Endothelial cell of umbilical vein (primary cell): ENCODE data around the gene MARCHF6. TPM values are rescaled to one million over a fixed set of nuclear protein-coding genes. Genes with fewer than 3 reads are reported as not detected.

ENCODE experiments used
- BruUV-seq: library from RNA; stranded (reverse); fragments of 400-500 nt; replicated peaks from 2 replicates; lab custom pipeline; 2021; lab: Mats Ljungman, UMichigan
- CTCF ChIA-PET: fragments of 300-600, 350-600 bp; sonication (Branson Sonifier 250); formaldehyde crosslinking; loops from one replicate; lab custom pipeline; 2021; ENCODE audit warnings: antibody characterized with exemption, inconsistent platforms; lab: Charles Lee
- POLR2A ChIA-PET: fragments of 300-600, 350-600 bp; sonication (Branson Sonifier 250); formaldehyde crosslinking; loops from one replicate; lab custom pipeline; 2021; ENCODE audit warnings: antibody characterized with exemption, inconsistent platforms; lab: Charles Lee
- DNase-seq: peaks from one replicate; pipeline ENCODE4 v3.0.0-alpha.2; 2011; ENCODE audit warnings: low read depth, low spot score
- FAIRE-seq: peaks from 2 replicates; lab custom pipeline; 2011; peaks lifted over from hg19 to GRCh38; lab: Jason Lieb, UNC
- H2AFZ ChIP-seq: 2 replicates; pipeline ENCODE4 v1.6.0; 2012; ENCODE audit warnings: low read depth, low read length, control low read depth, inconsistent platforms
- H3K27ac ChIP-seq: 2 replicates; pipeline ENCODE4 v1.5.1; 2011; ENCODE audit warnings: low read depth, mild to moderate bottlenecking, control low read depth, low read length, moderate library complexity; ENCODE audit not compliant: insufficient read depth
- H3K27me3 ChIP-seq, 2 experiments: 2 replicates each; pipeline versions ENCODE4 v1.6.0 to v1.6.1; 2011; ENCODE audit warnings: low read length in 2 of 2, mixed read lengths in 1 of 2; ENCODE audit not compliant: control insufficient read depth in 2 of 2, insufficient read depth in 2 of 2
- H3K36me3 ChIP-seq, 2 experiments: 2 replicates in 1 of 2; 3 replicates in 1 of 2; pipeline ENCODE4 v1.5.1; 2011; ENCODE audit warnings: low read length in 2 of 2, mild to moderate bottlenecking in 1 of 2, moderate library complexity in 1 of 2; ENCODE audit not compliant: control insufficient read depth in 2 of 2, insufficient read depth in 2 of 2; ENCODE audit errors: extremely low read depth in 1 of 2
- H3K4me1 ChIP-seq: 3 replicates; pipeline ENCODE4 v1.5.1; 2011; ENCODE audit warnings: mild to moderate bottlenecking, low read length; ENCODE audit not compliant: control insufficient read depth, insufficient read depth; ENCODE audit errors: extremely low read depth
- H3K4me2 ChIP-seq: 2 replicates; pipeline ENCODE4 v1.6.1; 2011; ENCODE audit warnings: low read length, control low read depth, mixed read lengths; ENCODE audit not compliant: insufficient read depth
- H3K4me3 ChIP-seq, 3 experiments: fragments of 200-600 bp in 1 of 3; sonication (generic), shearing (Covaris generic) in 1 of 3; replicated peaks in 1 of 3; 2 replicates each; pipeline ENCODE4 v1.5.1; 2011 to 2016; ENCODE audit warnings: control low read depth in 3 of 3, low read length in 3 of 3, mild to moderate bottlenecking in 2 of 3, inconsistent platforms in 1 of 3, low read depth in 1 of 3, moderate library complexity in 1 of 3; ENCODE audit not compliant: insufficient read depth in 1 of 3
- H3K79me2 ChIP-seq: 2 replicates; pipeline ENCODE4 v1.6.0; 2012; ENCODE audit warnings: low read length, inconsistent platforms; ENCODE audit not compliant: control insufficient read depth, insufficient read depth
- H3K9ac ChIP-seq: replicated peaks from 2 replicates; pipeline ENCODE3; 2011; ENCODE audit warnings: low read length, control low read depth; ENCODE audit not compliant: insufficient read depth; ENCODE audit errors: extremely low read depth
- H3K9me1 ChIP-seq: replicated peaks from 3 replicates; pipeline ENCODE4 v1.6.0; 2011; ENCODE audit warnings: mild to moderate bottlenecking, low read length; ENCODE audit not compliant: control insufficient read depth, insufficient read depth; ENCODE audit errors: extremely low read depth
- H3K9me3 ChIP-seq: replicated peaks from 2 replicates; pipeline ENCODE4 v1.5.1; 2012; ENCODE audit warnings: low read length, inconsistent platforms; ENCODE audit not compliant: control insufficient read depth, insufficient read depth
- H4K20me1 ChIP-seq: replicated peaks from 2 replicates; pipeline ENCODE3; 2011; ENCODE audit warnings: mild to moderate bottlenecking, low read length; ENCODE audit not compliant: control insufficient read depth, insufficient read depth; ENCODE audit errors: extremely low read depth
- EZH2 ChIP-seq: IDR thresholded peaks from 2 replicates; pipeline ENCODE4 v1.6.1; 2012; ENCODE audit warnings: borderline replicate concordance, low read depth, mild to moderate bottlenecking, moderate library complexity, low read length, inconsistent platforms; ENCODE audit not compliant: severe bottlenecking
- FOS ChIP-seq: IDR thresholded peaks from 2 replicates; pipeline ENCODE4 v1.6.1; 2011; ENCODE audit warnings: mild to moderate bottlenecking, low read length, moderate library complexity, borderline replicate concordance; ENCODE audit not compliant: insufficient read depth
- GATA2 ChIP-seq: IDR thresholded peaks from 2 replicates; pipeline ENCODE4 v1.7.0; 2011; ENCODE audit warnings: low read depth, mild to moderate bottlenecking, moderate library complexity, mixed read lengths, low read length; ENCODE audit not compliant: insufficient read length, insufficient read depth
- JUN ChIP-seq: IDR thresholded peaks from 2 replicates; pipeline ENCODE4 v1.6.1; 2011; ENCODE audit warnings: borderline replicate concordance, low read depth; ENCODE audit not compliant: insufficient read length, insufficient read depth
- MYC ChIP-seq: IDR thresholded peaks from one replicate; pipeline ENCODE4 v1.6.1; 2011; ENCODE audit warnings: mild to moderate bottlenecking, low read depth, low read length
- POLR2A ChIP-seq: IDR thresholded peaks from 2 replicates; pipeline ENCODE4 v1.6.1; 2012; ENCODE audit warnings: low read depth, mild to moderate bottlenecking, control low read depth, low read length
- POLR2AphosphoS5 ChIP-seq: IDR thresholded peaks from 2 replicates; pipeline ENCODE4 v1.6.1; 2012; ENCODE audit warnings: low read depth, mild to moderate bottlenecking, control low read depth, low read length, moderate library complexity; ENCODE audit not compliant: insufficient read depth
- dilution Hi-C: fragments of 300-500 bp; cut with MboI; formaldehyde crosslinking; loops from one replicate; pipeline ENCODE4 v1.15.0; 2019; ENCODE audit warnings: low sequenced_read_pairs; ENCODE audit not compliant: extremely low pct_ligation_motif_present
- intact Hi-C: fragments of 100-400 bp; cut with micrococcal nuclease; formaldehyde crosslinking; loops from one replicate; pipeline ENCODE4 v1.10.0; 2022
- polyA plus RNA-seq, 4 experiments: library from polyadenylated mRNA; depleted of rRNA in 3 of 4; stranded (reverse) in 3 of 4; unstranded in 1 of 4; fragments of >200 nt; gene quantifications; 2 replicates each; pipeline versions ENCODE4 v1.2.1 to v1.2.3, GENCODE V29; 2011 to 2012; ENCODE audit warnings: missing spikeins in 1 of 4
- total RNA-seq: library from RNA; stranded (reverse); gene quantifications from 2 replicates; pipeline ENCODE4 v1.2.3, GENCODE V29; 2021
- TF ChIP-seq, protein P1 (sequence below): IDR thresholded peaks from 2 replicates; pipeline ENCODE4 v1.6.1; 2011; ENCODE audit not compliant: insufficient read depth, insufficient read length
- TF ChIP-seq, protein P2 (sequence below), 2 donors: IDR thresholded peaks; 1 replicate in 1 of 2; 2 replicates in 1 of 2; pipeline ENCODE4 v1.5.1; 2011; ENCODE audit warnings: low read length in 2 of 2, mild to moderate bottlenecking in 2 of 2, moderate library complexity in 2 of 2, control low read depth in 1 of 2, inconsistent platforms in 1 of 2, low read depth in 1 of 2; ENCODE audit not compliant: insufficient read depth in 1 of 2; ENCODE audit errors: extremely low read depth in 1 of 2

The MARCHF6 gene
- total and polyA plus RNA-seq, 2 donors (not counting 3 experiments of a cell fraction or from before 2014, with no cell fraction given), result 108 to 112 TPM

DNA sequence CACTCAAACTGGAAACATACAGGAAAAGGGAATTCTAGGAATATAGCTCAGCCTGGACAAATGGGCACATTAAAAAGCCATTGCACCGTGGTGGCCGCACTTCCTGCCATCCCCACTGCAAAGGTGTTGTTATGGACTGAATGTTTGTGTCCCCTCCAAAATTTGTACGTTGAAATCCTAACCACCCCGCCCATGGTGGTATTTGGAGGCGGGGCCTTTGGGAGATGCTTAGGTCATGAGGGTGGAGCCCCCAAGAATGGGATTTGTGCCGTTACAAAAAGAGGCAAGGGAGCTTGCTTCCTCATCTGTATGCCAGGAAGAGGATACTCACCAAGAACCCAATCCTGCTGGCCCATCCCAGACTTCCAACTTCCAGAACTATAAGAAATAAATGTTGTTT is 44.7 kb upstream of the MARCHF6 start:
- ChIA-PET CTCF (interaction anchor here (2.9 kb wide), 1 partner anchor 25 kb away, joined by 10 read pairs; no protein-coding TSS in a partner anchor), POLR2A (no interaction called here)
- Histone ChIP-seq H3K4me3 (no peak overlapping the region), H3K4me2 (no peak overlapping the region), H3K79me2 (no peaks in the 10 kb centered on the region), H3K36me3 (no peaks in the 10 kb centered on the region), H3K9me3 (no peaks in the 10 kb centered on the region), H4K20me1 (no peaks in the 10 kb centered on the region), H2AFZ (no peak overlapping the region), H3K27ac (no peak overlapping the region), H3K27me3 (no peaks in the 10 kb centered on the region), H3K9me1 (no peaks in the 10 kb centered on the region), H3K9ac (no peak overlapping the region), H3K4me1 (peaks cover 2% of the 10 kb centered on the region)
- no TSS peak for BruUV-seq
- FAIRE-seq, result no peak
- no peak for DNase-seq
- dilution Hi-C loops, result no loop called here
- intact Hi-C loops, result no loop called here
- TF ChIP-seq POLR2A (no peak), EZH2 (no peak), MYC (no peak), JUN (no peak)
- TF ChIP-seq, protein P1, sequence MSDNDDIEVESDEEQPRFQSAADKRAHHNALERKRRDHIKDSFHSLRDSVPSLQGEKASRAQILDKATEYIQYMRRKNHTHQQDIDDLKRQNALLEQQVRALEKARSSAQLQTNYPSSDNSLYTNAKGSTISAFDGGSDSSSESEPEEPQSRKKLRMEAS, result no peak

DNA sequence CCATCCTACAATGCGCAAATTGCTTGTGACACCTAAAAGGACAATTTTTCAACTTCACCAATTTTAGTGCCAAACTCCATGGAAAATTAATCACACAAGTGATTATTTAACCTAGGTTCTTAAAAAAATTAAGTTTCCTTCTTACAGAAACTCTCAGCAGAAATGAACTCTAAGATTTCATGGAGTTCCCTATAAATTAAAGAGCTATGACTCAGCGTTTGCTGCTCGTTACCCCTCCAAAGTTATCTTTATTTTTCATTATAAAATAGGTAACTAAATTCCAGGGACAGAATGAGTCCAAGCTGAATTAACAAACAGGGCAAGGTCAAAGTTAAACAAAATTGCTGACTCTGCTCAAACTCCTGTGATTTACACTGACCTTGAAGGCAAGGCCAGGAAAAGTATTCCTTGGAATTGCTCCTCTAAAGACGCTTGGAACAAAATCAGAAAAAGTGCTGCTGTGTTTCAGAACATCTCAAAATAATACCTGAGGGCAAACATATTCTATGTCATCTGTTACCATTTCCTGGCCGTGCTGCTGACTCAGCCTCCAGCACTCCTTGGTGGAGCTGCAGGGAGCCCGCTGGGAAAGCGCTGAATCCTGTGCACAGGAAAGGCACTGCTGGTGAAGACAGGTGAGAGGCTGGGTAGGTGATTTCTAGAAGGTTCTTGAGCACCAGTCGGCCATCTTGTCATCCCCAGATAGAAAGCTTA is 43.3 kb upstream of the MARCHF6 start:
- H3K9me1 ChIP-seq, result no peaks in the 10 kb centered on the region
- no peak overlapping the region for H3K9ac ChIP-seq
- ChIA-PET POLR2A (no interaction called here), CTCF (interaction anchor here (1.1 to 1.3 kb wide), 5 partner anchors 9 to 26 kb away, joined by 3 to 4 read pairs (median 4); no protein-coding TSS in a partner anchor)
- dilution Hi-C loops (no loop called here), intact Hi-C loops (no loop called here)
- no peak overlapping the region for H2AFZ ChIP-seq
- no TSS peak for BruUV-seq
- H3K27ac ChIP-seq, result no peak overlapping the region
- no peaks in the 10 kb centered on the region for H3K79me2 ChIP-seq
- no peak overlapping the region for H3K4me3 ChIP-seq
- H3K36me3 ChIP-seq, result no peaks in the 10 kb centered on the region
- no peaks in the 10 kb centered on the region for H3K27me3 ChIP-seq
- H3K4me2 ChIP-seq, result no peak overlapping the region
- H3K4me1 ChIP-seq, result peaks cover 2% of the 10 kb centered on the region
- H3K9me3 ChIP-seq, result no peaks in the 10 kb centered on the region
- TF ChIP-seq MYC, result no peak
- TF ChIP-seq GATA2, result no peak
- no peak for TF ChIP-seq POLR2AphosphoS5
- TF ChIP-seq EZH2, result no peak
- TF ChIP-seq, protein P2, sequence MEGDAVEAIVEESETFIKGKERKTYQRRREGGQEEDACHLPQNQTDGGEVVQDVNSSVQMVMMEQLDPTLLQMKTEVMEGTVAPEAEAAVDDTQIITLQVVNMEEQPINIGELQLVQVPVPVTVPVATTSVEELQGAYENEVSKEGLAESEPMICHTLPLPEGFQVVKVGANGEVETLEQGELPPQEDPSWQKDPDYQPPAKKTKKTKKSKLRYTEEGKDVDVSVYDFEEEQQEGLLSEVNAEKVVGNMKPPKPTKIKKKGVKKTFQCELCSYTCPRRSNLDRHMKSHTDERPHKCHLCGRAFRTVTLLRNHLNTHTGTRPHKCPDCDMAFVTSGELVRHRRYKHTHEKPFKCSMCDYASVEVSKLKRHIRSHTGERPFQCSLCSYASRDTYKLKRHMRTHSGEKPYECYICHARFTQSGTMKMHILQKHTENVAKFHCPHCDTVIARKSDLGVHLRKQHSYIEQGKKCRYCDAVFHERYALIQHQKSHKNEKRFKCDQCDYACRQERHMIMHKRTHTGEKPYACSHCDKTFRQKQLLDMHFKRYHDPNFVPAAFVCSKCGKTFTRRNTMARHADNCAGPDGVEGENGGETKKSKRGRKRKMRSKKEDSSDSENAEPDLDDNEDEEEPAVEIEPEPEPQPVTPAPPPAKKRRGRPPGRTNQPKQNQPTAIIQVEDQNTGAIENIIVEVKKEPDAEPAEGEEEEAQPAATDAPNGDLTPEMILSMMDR (IDR thresholded peaks at IDR 0.05; ENCODE audit: extremely low read depth in 1 of 2, insufficient read depth in 1 of 2, low read depth in 1 of 2, low read length in 2 of 2), result no peak
- TF ChIP-seq, protein P1, result no peak
- TF ChIP-seq POLR2A, result no peak
- no peak for TF ChIP-seq JUN
- no peak for TF ChIP-seq FOS
- H4K20me1 ChIP-seq, result no peaks in the 10 kb centered on the region
- FAIRE-seq, result peak; percentile 28
- no peak for DNase-seq
